Psoas muscle (tissue), 8 donors: ENCODE results near the gene ABCC3. TPM values are rescaled to one million over a fixed set of nuclear protein-coding genes. Genes with fewer than 3 reads are reported as not detected.

Source experiments
- ATAC-seq, 4 donors: fragments of 200-7000 bp; cut with Tn5 transposase; one replicate each; pipeline ENCODE4 v1.9.1; 2020; ENCODE audit warnings: moderate library complexity in 3 of 4, mild to moderate bottlenecking in 2 of 4
- DNase-seq, 2 donors: peaks; one replicate each; pipeline ENCODE4 v3.0.0-alpha.2; 2020
- H3K27ac ChIP-seq: fragments of 200-600 bp; one replicate; pipeline ENCODE4 v1.8.0; 2022
- H3K27me3 ChIP-seq, 3 donors: fragments of 200-600 bp in 1 of 3; one replicate each; pipeline versions ENCODE4 v1.6.1 to v1.8.0; 2013 to 2022; ENCODE audit warnings: low read length in 2 of 3, mild to moderate bottlenecking in 2 of 3, moderate library complexity in 1 of 3; ENCODE audit not compliant: insufficient read depth in 3 of 3
- H3K36me3 ChIP-seq, 2 donors: fragments of 200-600 bp in 1 of 2; one replicate each; pipeline versions ENCODE4 v1.6.1 to v1.8.0; 2013 to 2022; ENCODE audit warnings: low read depth in 1 of 2, mild to moderate bottlenecking in 1 of 2, moderate library complexity in 1 of 2; ENCODE audit not compliant: insufficient read depth in 1 of 2
- H3K4me1 ChIP-seq: fragments of 200-600 bp; one replicate; pipeline ENCODE4 v1.8.0; 2022
- H3K4me3 ChIP-seq: fragments of 200-600 bp; one replicate; pipeline ENCODE4 v1.8.0; 2022; ENCODE audit warnings: mild to moderate bottlenecking
- H3K9me3 ChIP-seq: fragments of 200-600 bp; one replicate; pipeline ENCODE4 v1.8.0; 2022
- WGBS, 3 donors: extraction: QIAGEN DNeasy Blood & Tissue Kit; methylation state at CpG; one replicate each; pipeline versions ENCODE4 v1.1.6 to v1.1.7; 2013; 5-methylcytosine and 5-hydroxymethylcytosine counted together
- intact Hi-C, 2 donors: fragments of 100-400 bp; cut with DNase I; formaldehyde crosslinking; loops; one replicate each; pipeline versions ENCODE4 v1.11.0 to v1.14.2; 2022
- polyA plus RNA-seq, 3 donors: library from polyadenylated mRNA; stranded (reverse); fragments of 200-250 nt; gene quantifications; one replicate each; pipeline ENCODE4 v1.2.3, GENCODE V29; 2013
- total RNA-seq, 4 donors: library from RNA; stranded (reverse); fragmentation: NEBNext Ultra II Directional in 2 of 4; extraction: Animal tissue kit (Norgen Biotek cat#: 25700) in 2 of 4; gene quantifications; one replicate each; pipeline versions ENCODE4 v1.2.1 to v1.2.4, GENCODE V29; 2021 to 2023
- TF ChIP-seq, protein P1 (sequence below): fragments of 200-600 bp; IDR thresholded peaks from one replicate; pipeline ENCODE4 v1.8.0; 2022; ENCODE audit warnings: antibody characterized with exemption
- donor health status: healthy with polysubstance abuse.
- donor health status: DM: no; HTN: no; CAD: no; lungs with moderate emphysema.
- donor health status: Bipolar disorder and iron deficiency.
- donor health status: healthy.
- donor health status: DM: yes; HTN: yes; CAD: no.
- donor health status: DM: no; HTN: no; CAD: no.
- donor health status: DM: no; HTN: no; CAD: no.
- donor health status: DM: yes; HTN: yes; CAD: no.

The ABCC3 gene
- total and polyA plus RNA-seq, 7 donors, result 0.36 to 1.6 (median 0.61) TPM

GRCh38 chr17:50635732-50635981 lies 976 bp downstream of the ABCC3 start:
- no peak overlapping the region for H3K27ac ChIP-seq
- no peaks in the 10 kb centered on the region for H3K9me3 ChIP-seq
- ATAC-seq (no peak), DNase-seq (no peak)
- intact Hi-C loops, result no loop called here
- H3K4me1 ChIP-seq, result peaks cover 20% of the 10 kb centered on the region
- no peaks in the 10 kb centered on the region for H3K36me3 ChIP-seq
- H3K27me3 ChIP-seq, result peaks cover 0 to 50% (median 23%) of the 10 kb centered on the region in 3 donors
- TF ChIP-seq, protein P1, sequence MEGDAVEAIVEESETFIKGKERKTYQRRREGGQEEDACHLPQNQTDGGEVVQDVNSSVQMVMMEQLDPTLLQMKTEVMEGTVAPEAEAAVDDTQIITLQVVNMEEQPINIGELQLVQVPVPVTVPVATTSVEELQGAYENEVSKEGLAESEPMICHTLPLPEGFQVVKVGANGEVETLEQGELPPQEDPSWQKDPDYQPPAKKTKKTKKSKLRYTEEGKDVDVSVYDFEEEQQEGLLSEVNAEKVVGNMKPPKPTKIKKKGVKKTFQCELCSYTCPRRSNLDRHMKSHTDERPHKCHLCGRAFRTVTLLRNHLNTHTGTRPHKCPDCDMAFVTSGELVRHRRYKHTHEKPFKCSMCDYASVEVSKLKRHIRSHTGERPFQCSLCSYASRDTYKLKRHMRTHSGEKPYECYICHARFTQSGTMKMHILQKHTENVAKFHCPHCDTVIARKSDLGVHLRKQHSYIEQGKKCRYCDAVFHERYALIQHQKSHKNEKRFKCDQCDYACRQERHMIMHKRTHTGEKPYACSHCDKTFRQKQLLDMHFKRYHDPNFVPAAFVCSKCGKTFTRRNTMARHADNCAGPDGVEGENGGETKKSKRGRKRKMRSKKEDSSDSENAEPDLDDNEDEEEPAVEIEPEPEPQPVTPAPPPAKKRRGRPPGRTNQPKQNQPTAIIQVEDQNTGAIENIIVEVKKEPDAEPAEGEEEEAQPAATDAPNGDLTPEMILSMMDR, result no peak
- no peak overlapping the region for H3K4me3 ChIP-seq
- 57 to 86% (median 80%) methylated on average over 3 of the region's 3 CpGs for WGBS, 3 donors

DNA sequence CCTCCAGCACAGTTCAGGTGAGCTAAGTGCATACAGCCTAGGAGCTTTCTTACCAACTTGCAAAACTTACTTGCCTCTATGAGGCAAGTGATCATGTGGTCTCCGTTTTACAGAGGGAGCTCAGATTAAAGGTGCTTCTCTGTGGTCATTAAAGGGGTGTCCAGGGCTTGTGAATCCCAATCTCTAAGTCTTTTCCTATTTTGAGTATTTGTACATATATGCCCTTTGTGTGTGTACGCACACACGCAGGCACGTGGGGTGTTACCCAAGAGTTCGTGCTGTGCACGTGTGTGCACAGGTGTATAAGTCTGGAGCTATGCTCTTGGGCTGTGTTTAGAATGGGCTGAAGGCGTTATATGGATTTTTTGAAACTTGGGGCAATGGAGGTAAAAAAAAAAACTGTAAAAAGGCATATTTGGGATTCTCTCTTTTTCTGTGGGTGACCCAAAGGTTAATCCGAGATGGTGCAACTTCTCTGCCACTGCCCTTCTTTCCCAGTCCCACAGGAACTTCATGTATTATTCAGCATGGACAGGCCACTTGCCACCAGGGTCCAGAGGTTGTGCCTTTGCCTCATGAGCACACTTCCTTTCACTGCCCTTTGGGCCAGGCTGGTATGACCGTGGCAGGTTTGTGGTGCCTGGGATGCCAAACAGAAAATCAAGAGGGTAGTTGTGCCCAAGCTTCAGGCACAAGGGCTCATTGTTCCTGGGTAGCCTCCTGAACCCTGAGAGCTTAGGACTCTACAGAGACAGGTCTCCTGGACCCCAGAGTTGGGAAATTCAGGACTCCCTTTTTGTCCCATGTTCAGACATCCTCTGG lies 1.5 kb downstream of the ABCC3 start:
- Histone ChIP-seq H3K27me3 (peaks cover 0 to 45% (median 23%) of the 10 kb centered on the region in 3 donors), H3K27ac (no peak overlapping the region), H3K4me1 (peaks cover 20% of the 10 kb centered on the region), H3K4me3 (no peak overlapping the region), H3K36me3 (no peaks in the 10 kb centered on the region), H3K9me3 (no peaks in the 10 kb centered on the region)
- DNase-seq (no peak), ATAC-seq (no peak)
- WGBS, 3 donors, result 91 to 97% (median 96%) methylated on average over 9 of the region's 9 CpGs
- TF ChIP-seq, protein P1, result no peak
- intact Hi-C loops, result no loop called here

DNA sequence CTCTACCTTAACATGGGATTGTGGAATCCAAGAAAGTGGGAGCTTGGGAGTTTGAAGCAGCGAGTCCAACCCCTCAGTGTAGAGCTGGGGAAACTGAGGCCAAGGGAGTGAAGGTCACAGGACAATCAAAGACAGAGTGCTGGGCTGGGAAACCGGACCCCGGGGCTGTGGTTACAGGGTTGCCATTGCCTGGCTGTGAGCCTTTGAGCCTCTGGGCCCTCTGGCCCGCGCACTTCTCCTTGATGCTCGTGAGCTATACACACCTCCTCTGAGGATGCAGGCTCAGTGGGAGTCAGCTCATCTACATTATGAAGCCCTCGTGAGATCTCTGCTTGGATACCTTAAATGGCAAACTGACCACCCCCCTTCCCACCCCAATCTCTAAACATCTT lies 2.1 kb downstream of the ABCC3 start:
- whole genome bisulfite sequencing, 3 donors, result 94 to 95% (median 95%) methylated on average over 7 of the region's 7 CpGs

GRCh38 chr17:50637829-50638605 lies 3.3 kb downstream of the ABCC3 start:
- no peak for ATAC-seq
- WGBS, 3 donors, result 92 to 95% (median 92%) methylated on average over 7 of the region's 7 CpGs
- intact Hi-C loops, result no loop called here

More for the DNA sequence above, 2.1 kb downstream of the ABCC3 start:
- ATAC-seq (no peak), DNase-seq (no peak)
- Histone ChIP-seq H3K9me3 (no peaks in the 10 kb centered on the region), H3K27ac (no peak overlapping the region), H3K4me1 (peaks cover 20% of the 10 kb centered on the region), H3K27me3 (peaks cover 0 to 40% (median 23%) of the 10 kb centered on the region in 3 donors), H3K4me3 (no peak overlapping the region), H3K36me3 (no peaks in the 10 kb centered on the region)
- TF ChIP-seq, protein P1, result no peak
- intact Hi-C loops, result no loop called here

More at GRCh38 chr17:50637829-50638605, 3.3 kb downstream of the ABCC3 start:
- H3K4me3 ChIP-seq, result no peak overlapping the region
- no peak for DNase-seq
- peaks cover 0 to 34% (median 23%) of the 10 kb centered on the region in 3 donors for H3K27me3 ChIP-seq
- H3K9me3 ChIP-seq, result no peaks in the 10 kb centered on the region
- H3K4me1 ChIP-seq, result peaks cover 20% of the 10 kb centered on the region
- TF ChIP-seq, protein P1, result no peak
- H3K27ac ChIP-seq, result no peak overlapping the region
- H3K36me3 ChIP-seq, result no peaks in the 10 kb centered on the region
